ENCODE results near the gene TSNAXIP1.

Gene TSNAXIP1

DNA sequence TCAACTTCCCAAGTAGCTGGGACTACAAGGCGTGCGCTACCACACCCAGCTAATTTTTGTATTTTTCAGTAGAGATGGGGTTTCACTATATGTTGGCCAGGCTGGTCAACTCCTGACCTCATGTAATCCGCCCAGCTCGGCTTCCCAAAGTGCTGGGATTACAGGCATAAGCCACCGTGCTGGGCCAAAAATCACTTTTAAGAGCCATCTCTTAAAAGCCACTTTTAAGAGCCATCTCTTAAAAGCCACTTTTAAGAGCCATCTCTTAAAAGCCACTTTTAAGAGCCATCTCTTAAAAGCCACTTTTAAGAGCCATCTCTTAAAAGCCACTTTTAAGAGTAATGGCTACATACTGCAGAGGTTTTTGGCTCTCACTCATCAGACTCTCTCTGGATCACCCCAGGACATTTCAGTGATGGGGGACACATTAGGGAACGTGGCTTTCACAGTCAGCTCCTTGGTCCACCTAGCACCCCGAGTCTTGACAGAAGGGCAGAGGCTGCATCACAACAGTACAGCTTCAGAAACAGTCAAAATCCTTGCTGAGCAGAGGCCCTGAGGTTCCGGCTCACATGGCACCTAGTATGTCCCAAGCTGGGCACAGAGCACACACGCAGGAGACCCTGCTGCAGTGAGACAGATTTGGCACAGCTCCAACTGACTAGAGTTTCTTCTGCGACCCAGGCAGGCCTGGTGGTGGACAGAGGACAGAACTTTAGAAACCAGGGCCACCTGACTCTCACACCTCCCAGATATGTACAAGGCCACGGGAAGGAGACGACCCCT is 23.9 kb upstream of the TSNAXIP1 start:
- no peak for DNase-seq (ENCODE audit: low read depth in 1 of 2, low spot score in 1 of 2)

GRCh38 chr16:67783353-67783725 is 23.4 kb upstream of the TSNAXIP1 start:
- no peak for DNase-seq (ENCODE audit: low read depth in 1 of 2, low spot score in 1 of 2)

GRCh38 chr16:67786491-67786890 is 20.2 kb upstream of the TSNAXIP1 start:
- no peak for DNase-seq (ENCODE audit: low read depth in 1 of 2, low spot score in 1 of 2)

- DNase-seq (ENCODE audit: low read depth in 1 of 2, low spot score in 1 of 2), result no peak
Measured at GRCh38 chr16:67790071-67790470, 16.6 kb upstream of the TSNAXIP1 start.

- no peak for DNase-seq (ENCODE audit: low read depth in 1 of 2, low spot score in 1 of 2)
Measured at GRCh38 chr16:67796099-67796718, 10.5 kb upstream of the TSNAXIP1 start.

- no peak for DNase-seq (ENCODE audit: low read depth in 1 of 2, low spot score in 1 of 2)
Measured at GRCh38 chr16:67800338-67800926, 6.3 kb upstream of the TSNAXIP1 start.

DNA sequence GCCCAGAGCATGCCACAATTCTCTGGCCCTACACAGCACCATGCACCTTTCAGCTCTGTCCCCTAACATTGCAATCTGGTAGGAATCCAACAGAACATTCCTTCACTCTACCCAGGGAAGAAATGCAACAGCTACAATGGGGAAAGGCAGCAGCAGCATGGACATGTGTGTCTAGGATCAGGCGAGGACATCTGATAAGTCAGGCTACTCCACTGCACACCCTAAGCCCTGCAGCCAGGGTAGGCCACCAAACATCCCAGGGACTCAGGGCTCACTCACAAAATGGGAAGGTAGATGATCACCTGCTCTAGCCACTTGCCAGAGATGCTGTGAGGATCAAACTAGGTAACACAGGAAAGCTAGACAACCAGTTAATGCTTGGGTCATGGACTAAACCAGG is 5.4 kb upstream of the TSNAXIP1 start:
- no peak for DNase-seq (ENCODE audit: low read depth in 1 of 2, low spot score in 1 of 2)

GRCh38 chr16:67801883-67802282 is 4.8 kb upstream of the TSNAXIP1 start:
- no peak for DNase-seq (ENCODE audit: low read depth in 1 of 2, low spot score in 1 of 2)

GRCh38 chr16:67803894-67804293 is 2.8 kb upstream of the TSNAXIP1 start:
- no peak for DNase-seq (ENCODE audit: low read depth in 1 of 2, low spot score in 1 of 2)

- no peak for DNase-seq (ENCODE audit: low read depth in 1 of 2, low spot score in 1 of 2)
Measured at GRCh38 chr16:67804853-67805542, 1.7 kb upstream of the TSNAXIP1 start.

- DNase-seq (ENCODE audit: low read depth in 1 of 2, low spot score in 1 of 2), result no peak
Measured at GRCh38 chr16:67805718-67806427, 816 bp upstream of the TSNAXIP1 start.

DNA sequence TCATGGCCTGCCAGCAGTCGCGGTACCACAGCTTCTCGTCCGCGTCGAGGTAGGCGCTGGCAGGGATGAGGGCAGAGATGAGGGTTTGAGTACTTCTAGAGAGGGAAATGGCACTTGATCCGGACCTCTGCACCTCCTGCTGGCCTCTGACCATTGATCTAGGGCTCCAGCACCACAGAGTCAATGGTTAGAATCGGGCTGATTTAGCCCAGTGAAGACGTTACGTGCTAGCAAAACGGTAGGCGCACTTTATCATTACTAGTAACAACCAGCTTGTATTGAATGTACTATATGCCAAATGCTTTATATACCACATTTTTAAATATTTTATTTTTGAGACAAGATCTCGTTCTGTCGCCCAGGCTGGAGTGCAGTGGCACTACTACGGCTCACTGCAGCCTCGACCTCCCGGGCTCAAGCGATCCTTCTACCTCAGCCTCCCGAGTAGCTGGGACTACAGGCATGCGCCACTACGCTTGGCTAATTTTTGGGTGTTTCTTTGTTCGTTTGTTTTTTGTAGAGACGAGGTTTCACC is 526 bp downstream of the TSNAXIP1 start:
- no peak for DNase-seq (ENCODE audit: low read depth in 1 of 2, low spot score in 1 of 2)

GRCh38 chr16:67811899-67812298 is 5.2 kb downstream of the TSNAXIP1 start:
- no peak for DNase-seq (ENCODE audit: low read depth in 1 of 2, low spot score in 1 of 2)

DNA sequence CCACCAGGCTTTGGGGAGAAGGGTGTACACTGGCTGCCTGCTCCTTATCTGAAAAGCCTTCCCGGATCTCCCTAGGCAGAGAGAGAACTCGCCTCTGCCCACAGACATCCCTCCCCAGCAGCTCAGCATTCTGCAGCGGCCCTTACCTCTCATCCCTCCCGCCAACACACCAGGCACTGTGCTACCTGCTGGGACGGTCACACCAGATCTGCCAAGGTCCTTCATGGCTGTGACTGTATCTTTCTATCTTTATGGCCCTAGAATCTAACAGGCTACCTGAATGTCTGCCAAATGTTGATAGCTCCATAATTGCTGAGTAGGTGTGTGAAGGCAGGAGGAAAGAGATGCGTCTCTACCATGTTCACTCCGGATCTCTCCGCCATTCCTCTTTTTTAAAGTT is 7.9 kb downstream of the TSNAXIP1 start:
- DNase-seq (ENCODE audit: low read depth in 1 of 2, low spot score in 1 of 2), result no peak

- no peak for DNase-seq (ENCODE audit: low read depth in 1 of 2, low spot score in 1 of 2)
Measured at GRCh38 chr16:67820608-67821259, 14.0 kb downstream of the TSNAXIP1 start.

GRCh38 chr16:67822511-67822910 is 15.8 kb downstream of the TSNAXIP1 start:
- DNase-seq (ENCODE audit: low read depth in 1 of 2, low spot score in 1 of 2), result no peak

- no peak for DNase-seq (ENCODE audit: low read depth in 1 of 2, low spot score in 1 of 2)
Measured at GRCh38 chr16:67825119-67825518, 18.4 kb downstream of the TSNAXIP1 start.

DNA sequence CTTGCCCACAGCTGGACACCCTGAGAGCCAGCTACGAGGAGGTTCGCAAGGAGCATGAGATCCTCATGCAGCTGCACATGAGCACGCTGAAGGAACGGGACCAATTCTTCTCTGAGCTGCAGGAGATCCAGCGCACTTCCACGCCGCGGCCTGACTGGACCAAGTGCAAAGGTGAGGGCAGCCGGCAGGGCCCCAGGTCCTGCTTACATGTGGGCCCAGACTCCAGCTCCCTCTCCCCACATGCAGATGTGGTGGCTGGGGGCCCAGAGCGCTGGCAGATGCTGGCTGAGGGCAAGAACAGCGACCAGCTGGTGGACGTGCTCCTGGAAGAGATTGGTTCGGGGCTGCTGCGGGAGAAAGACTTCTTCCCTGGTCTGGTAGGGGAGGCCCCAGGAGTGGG is 19.2 kb downstream of the TSNAXIP1 start:
- no peak for DNase-seq (ENCODE audit: low read depth in 1 of 2, low spot score in 1 of 2)

GRCh38 chr16:67828651-67829050 is 22.0 kb downstream of the TSNAXIP1 start:
- DNase-seq (ENCODE audit: low read depth in 1 of 2, low spot score in 1 of 2), result no peak

DNA sequence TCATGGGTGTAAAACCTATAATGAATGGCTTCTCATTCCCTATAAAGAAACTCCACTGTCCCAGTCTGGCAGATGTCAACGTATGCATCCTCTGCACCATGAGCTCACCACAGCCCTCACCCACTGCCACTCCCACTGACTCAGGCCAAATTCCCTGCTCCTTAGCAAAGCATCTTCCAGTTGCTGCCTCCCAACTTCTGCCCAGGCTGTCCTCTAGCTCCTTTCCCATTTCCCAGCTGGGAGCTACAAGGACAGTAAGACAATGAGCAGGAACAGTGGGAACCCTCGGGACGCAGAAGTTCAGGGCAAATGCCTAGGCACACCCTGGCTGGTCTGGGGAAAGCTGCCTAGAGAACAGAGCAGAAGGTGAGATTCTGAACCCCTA is 26.3 kb downstream of the TSNAXIP1 start:
- DNase-seq (ENCODE audit: low read depth in 1 of 2, low spot score in 1 of 2), result no peak
